HEK293T (cell line): ENCODE data around the gene AQP1.
A peak's percentile ranks its signal among the peaks of the same experiment; 100 is the strongest.

Experiments
- CTCF ChIA-PET: fragments of 350-600 bp; formaldehyde crosslinking; extraction: SDS; loops from one replicate; lab custom pipeline; 2021; ENCODE audit warnings: antibody characterized with exemption, inconsistent platforms; lab: Yijun Ruan, JAX
- POLR2A ChIA-PET: fragments of 350-600 bp; formaldehyde crosslinking; extraction: SDS; loops from one replicate; lab custom pipeline; 2020; ENCODE audit warnings: antibody characterized with exemption, inconsistent platforms; lab: Yijun Ruan, JAX
- DNase-seq: peaks from one replicate; pipeline ENCODE4 v3.0.0; 2012; ENCODE audit warnings: mixed read lengths; ENCODE audit errors: extremely low spot score
- ARNT ChIP-seq: fragments of 450-650 bp; IDR thresholded peaks from 2 replicates; pipeline ENCODE4 v1.6.1; 2017; ENCODE audit warnings: mild to moderate bottlenecking
- BHLHE40 ChIP-seq: fragments of 450-650 bp; IDR thresholded peaks from 2 replicates; pipeline ENCODE4 v1.6.1; 2016; ENCODE audit warnings: mild to moderate bottlenecking, moderate library complexity, borderline replicate concordance
- CTBP1 ChIP-seq: fragments of 450-650 bp; IDR thresholded peaks from 2 replicates; pipeline ENCODE4 v1.6.1; 2016; ENCODE audit warnings: borderline replicate concordance
- ELF4 ChIP-seq: fragments of 450-650 bp; IDR thresholded peaks from 2 replicates; pipeline ENCODE4 v1.6.1; 2017; ENCODE audit warnings: antibody characterized with exemption
- FOXA1 ChIP-seq: fragments of 450-650 bp; IDR thresholded peaks from 2 replicates; pipeline ENCODE4 v1.6.1; 2016; ENCODE audit warnings: mild to moderate bottlenecking
- FOXK2 ChIP-seq: fragments of 450-650 bp; IDR thresholded peaks from 2 replicates; pipeline ENCODE4 v1.6.1; 2016; ENCODE audit warnings: mild to moderate bottlenecking
- FOXM1 ChIP-seq: fragments of 450-650 bp; IDR thresholded peaks from 2 replicates; pipeline ENCODE4 v1.6.1; 2017; ENCODE audit warnings: mild to moderate bottlenecking, borderline replicate concordance
- HDGF ChIP-seq: fragments of 450-650 bp; IDR thresholded peaks from 2 replicates; pipeline ENCODE4 v1.6.1; 2017; ENCODE audit warnings: antibody characterized with exemption, borderline replicate concordance
- L3MBTL2 ChIP-seq: fragments of 450-650 bp; conservative IDR thresholded peaks from 2 replicates; pipeline ENCODE4 v1.6.1; 2016; ENCODE audit warnings: mild to moderate bottlenecking
- LEF1 ChIP-seq: fragments of 450-650 bp; IDR thresholded peaks from 2 replicates; pipeline ENCODE4 v1.6.1; 2017; ENCODE audit warnings: mild to moderate bottlenecking, borderline replicate concordance
- NFRKB ChIP-seq: fragments of 450-650 bp; IDR thresholded peaks from 2 replicates; pipeline ENCODE4 v1.6.1; 2016; ENCODE audit warnings: mild to moderate bottlenecking, moderate library complexity
- PKNOX1 ChIP-seq: fragments of 450-650 bp; IDR thresholded peaks from 2 replicates; pipeline ENCODE4 v1.6.1; 2016
- SP1 ChIP-seq: fragments of 450-650 bp; IDR thresholded peaks from 2 replicates; pipeline ENCODE4 v1.6.1; 2017
- SUZ12 ChIP-seq: fragments of 450-650 bp; IDR thresholded peaks from 2 replicates; pipeline ENCODE4 v1.6.1; 2016; ENCODE audit warnings: mild to moderate bottlenecking
- TARDBP ChIP-seq: fragments of 450-650 bp; IDR thresholded peaks from 2 replicates; pipeline ENCODE4 v1.6.1; 2016
- ZNF384 ChIP-seq: fragments of 450-650 bp; IDR thresholded peaks from 2 replicates; pipeline ENCODE4 v1.6.1; 2016

Gene AQP1

DNA sequence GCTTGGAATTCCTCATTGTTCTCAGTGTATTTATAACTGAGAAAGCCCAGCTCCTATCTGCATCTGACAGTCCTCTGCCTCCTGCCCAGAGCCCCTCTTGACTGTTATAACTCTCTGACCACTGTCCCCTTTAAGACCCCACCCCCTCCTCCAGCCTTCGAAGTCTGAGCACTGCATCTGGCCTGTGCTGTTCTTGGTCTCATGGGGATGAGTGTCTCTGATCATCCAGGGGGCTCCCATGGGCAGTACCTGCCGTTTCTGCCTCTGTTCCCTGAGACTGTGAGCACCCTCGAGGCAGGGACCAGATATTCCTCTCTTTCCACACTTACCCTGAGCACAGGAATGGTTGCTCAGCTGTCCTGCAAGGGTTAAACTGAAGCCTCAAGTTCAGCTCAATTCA lies 59.8 kb downstream of the AQP1 start:
- TF ChIP-seq FOXK2 (no peak), TARDBP (no peak), BHLHE40 (no peak)
- ChIA-PET CTCF (interaction anchor here (2.2 kb wide), 1 partner anchor 33 kb away, joined by 12 read pairs; no protein-coding TSS in a partner anchor), POLR2A (no interaction called here)
- no peak for DNase-seq

DNA sequence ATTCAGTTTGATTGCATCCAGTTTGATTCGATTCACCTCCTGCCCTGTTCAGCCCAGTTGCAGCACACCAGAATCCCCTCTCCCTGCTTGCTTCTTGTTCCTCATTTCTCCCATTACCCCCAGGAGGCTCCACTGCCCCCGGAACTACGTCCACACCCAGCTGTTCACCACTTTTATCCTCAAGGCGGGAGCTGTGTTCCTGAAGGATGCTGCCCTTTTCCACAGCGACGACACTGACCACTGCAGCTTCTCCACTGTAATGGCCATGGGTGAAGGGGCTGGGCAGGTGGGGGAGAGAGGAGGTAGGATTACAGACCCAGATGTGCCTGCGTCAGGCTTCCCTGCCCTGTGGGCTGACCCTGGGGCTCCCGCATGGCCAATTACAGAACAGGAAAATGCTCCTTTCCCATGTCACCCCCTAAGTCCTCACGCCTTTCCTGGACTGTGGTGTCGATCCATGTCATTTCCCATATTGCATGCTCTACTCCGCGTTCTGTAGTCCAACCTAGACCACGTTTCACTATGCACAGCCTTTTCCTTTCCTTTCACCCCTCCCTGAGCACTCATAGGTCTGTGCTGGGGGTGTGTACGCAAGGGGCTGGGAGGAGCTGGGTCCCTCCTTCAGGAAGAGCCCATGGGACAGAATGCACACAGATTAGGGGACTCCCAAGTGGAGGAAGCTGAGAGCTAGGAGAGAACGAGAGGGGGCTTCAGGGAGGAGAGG lies 60.3 kb downstream of the AQP1 start:
- DNase-seq, result no peak
- TF ChIP-seq SP1 (no peak), FOXA1 (no peak), ELF4 (no peak), BHLHE40 (no peak), SUZ12 (no peak), CTBP1 (no peak), FOXM1 (no peak), L3MBTL2 (no peak), NFRKB (no peak), FOXK2 (no peak), ARNT (no peak), LEF1 (no peak), ZNF384 (no peak), HDGF (no peak), TARDBP (no peak), PKNOX1 (no peak)
- POLR2A ChIA-PET, result no interaction called here
- CTCF ChIA-PET, result interaction anchor here (2.2 kb wide), 1 partner anchor 33 kb away, joined by 12 read pairs; no protein-coding TSS in a partner anchor

DNA sequence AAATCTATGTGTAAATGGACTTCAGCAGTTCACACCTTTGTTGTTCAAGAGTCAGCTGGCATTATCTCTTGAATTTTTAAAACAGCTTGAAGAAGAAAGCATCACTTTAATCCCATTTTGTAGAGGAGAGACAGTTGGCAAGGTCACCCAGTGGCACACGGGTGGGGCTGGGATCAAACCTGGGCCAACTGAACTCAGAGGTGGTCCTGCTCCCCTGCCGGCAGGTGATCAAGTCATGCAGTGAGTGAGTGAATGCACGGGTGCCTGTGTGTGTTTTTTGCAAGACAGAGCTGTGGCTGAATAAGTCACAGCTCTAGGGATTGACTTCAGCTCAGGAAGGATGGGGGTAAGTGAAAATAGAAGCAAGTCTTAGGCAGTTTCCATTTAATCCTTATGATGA lies 61.6 kb downstream of the AQP1 start:
- no peak for DNase-seq
- ChIA-PET CTCF (interaction anchor here (0.7 to 2.6 kb wide), 4 partner anchors 10 to 172 kb away, joined by 3 to 7 read pairs (median 4); no protein-coding TSS in a partner anchor), POLR2A (interaction anchor here (1.0 kb wide), 1 partner anchor 10 kb away, joined by 5 read pairs; no protein-coding TSS in a partner anchor)
- TF ChIP-seq SUZ12 (no peak), CTBP1 (no peak), ARNT (no peak), PKNOX1 (no peak), BHLHE40 (no peak), SP1 (no peak), FOXA1 (no peak), ZNF384 (no peak), FOXM1 (no peak), TARDBP (no peak), FOXK2 (no peak), LEF1 (no peak), L3MBTL2 (no peak), NFRKB (no peak), HDGF (no peak), ELF4 (no peak)

DNA sequence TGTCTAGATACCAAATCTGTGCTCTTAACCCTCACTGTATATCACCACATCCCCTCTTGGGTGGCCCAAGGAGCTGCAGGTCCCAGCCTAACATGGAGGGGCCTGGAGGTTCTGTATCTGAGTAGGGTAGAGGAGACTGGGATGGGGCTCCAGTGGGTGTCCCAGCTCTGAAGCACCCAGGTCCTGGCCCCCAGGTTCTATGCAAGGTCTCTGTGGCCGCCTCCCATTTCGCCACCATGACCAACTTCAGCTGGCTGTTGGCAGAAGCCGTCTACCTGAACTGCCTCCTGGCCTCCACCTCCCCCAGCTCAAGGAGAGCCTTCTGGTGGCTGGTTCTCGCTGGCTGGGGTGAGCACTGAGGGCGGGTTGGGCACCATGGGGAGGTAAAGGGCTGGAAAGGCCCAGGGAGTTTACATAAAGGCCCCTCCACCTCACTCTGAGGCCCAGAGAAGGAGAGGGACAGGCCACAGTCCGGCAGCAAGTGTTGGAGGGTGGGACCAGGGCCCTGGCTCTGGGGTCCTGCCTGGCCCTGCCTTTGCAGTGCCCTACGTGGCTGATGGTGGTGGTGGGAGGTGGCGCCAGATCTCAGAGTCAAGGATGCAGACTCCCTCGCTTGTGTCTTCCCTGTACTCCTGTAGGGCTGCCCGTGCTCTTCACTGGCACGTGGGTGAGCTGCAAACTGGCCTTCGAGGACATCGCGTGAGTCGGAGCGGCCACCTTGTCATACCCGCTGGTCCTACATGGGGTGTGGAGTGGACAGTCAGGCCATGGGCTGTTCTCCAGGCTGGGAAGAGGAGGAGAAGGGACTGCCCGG lies 62.3 kb downstream of the AQP1 start:
- DNase-seq, result no peak
- POLR2A ChIA-PET, result interaction anchor here (1.0 kb wide), 1 partner anchor 10 kb away, joined by 5 read pairs; no protein-coding TSS in a partner anchor
- TF ChIP-seq NFRKB, result no peak
- TF ChIP-seq L3MBTL2, result no peak
- CTCF ChIA-PET, result interaction anchor here (0.7 to 2.6 kb wide), 5 partner anchors 10 to 172 kb away, joined by 3 to 7 read pairs (median 3); no protein-coding TSS in a partner anchor

DNA sequence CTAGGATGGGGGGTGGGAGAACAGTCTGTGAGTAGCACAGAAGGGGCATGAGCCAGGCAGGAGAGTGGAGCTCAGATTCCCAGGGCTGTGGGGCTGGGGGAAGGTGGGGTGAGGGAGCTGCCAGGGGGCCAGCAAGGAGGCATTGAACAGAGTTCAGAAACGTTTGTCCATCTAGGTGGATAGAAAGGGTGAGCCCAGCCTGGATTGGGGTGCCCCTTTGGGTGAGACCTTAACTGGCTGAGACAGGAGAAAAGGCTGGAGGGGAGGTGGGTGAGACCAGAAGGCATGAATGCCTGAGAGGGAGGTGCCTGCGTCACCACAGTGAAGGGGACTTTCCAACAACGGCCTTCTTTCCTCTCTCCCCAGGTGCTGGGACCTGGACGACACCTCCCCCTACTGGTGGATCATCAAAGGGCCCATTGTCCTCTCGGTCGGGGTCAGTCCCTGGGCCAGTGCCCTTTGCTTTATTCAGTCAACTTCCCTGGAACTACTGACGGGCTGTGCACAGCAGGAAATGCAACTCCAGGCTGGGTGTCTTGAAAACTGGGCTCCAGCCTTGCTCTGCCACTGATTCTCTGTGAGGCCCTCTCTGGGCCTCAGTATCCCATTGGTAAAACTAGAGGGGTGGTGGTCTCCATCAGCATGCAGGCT lies 63.1 kb downstream of the AQP1 start:
- no peak for TF ChIP-seq BHLHE40
- TF ChIP-seq NFRKB, result no peak
- TF ChIP-seq L3MBTL2, result no peak
- TF ChIP-seq PKNOX1, result no peak
- TF ChIP-seq FOXK2, result no peak
- TF ChIP-seq ZNF384, result no peak
- no peak for TF ChIP-seq ELF4
- no peak for TF ChIP-seq SP1
- TF ChIP-seq CTBP1, result no peak
- no peak for TF ChIP-seq FOXA1
- no peak for TF ChIP-seq TARDBP
- no peak for TF ChIP-seq ARNT
- no peak for TF ChIP-seq FOXM1
- no peak for TF ChIP-seq HDGF
- TF ChIP-seq LEF1, result no peak; the same call in 1 of the 2 replicates
- no peak for TF ChIP-seq SUZ12
- ChIA-PET CTCF (interaction anchor here (0.8 to 2.6 kb wide), 4 partner anchors 9 to 148 kb away, joined by 3 to 7 read pairs (median 3); no protein-coding TSS in a partner anchor), POLR2A (no interaction called here)
- peak; percentile 72 for DNase-seq
